Body of pancreas (tissue), 4 donors: ENCODE results near the gene LRIT2. TPM values are rescaled to one million over a fixed set of nuclear protein-coding genes. Genes with fewer than 3 reads are reported as not detected.

ENCODE experiments used
- ATAC-seq: fragments of 150-250 bp; one replicate; pipeline ENCODE4 v1.9.1; 2016
- DNase-seq, 4 donors: peaks; one replicate each; pipeline ENCODE4 v3.0.0-alpha.2; 2019
- H3K27ac ChIP-seq, 4 donors: fragments of 200-600 bp; sonication (generic); 1 replicate in 3 of 4; 2 replicates in 1 of 4; pipeline versions ENCODE4 v1.5.1 to v1.6.1; 2016 to 2019; ENCODE audit warnings: mild to moderate bottlenecking in 1 of 4, mixed read lengths in 1 of 4, moderate library complexity in 1 of 4
- H3K27me3 ChIP-seq, 2 donors: fragments of 200-600 bp; sonication (generic); one replicate each; pipeline ENCODE4 v1.6.0; 2016; ENCODE audit warnings: mild to moderate bottlenecking in 1 of 2
- H3K36me3 ChIP-seq, 2 donors: fragments of 200-600 bp; sonication (generic); replicated peaks in 1 of 2; 2 replicates each; pipeline ENCODE4 v1.5.1; 2016; ENCODE audit warnings: low read depth in 2 of 2; ENCODE audit not compliant: insufficient read depth in 1 of 2
- H3K4me1 ChIP-seq: fragments of 200-600 bp; sonication (generic); one replicate; pipeline ENCODE4 v1.6.0; 2016
- H3K4me3 ChIP-seq, 2 donors: fragments of 200-600 bp; sonication (generic); 1 replicate in 1 of 2; 2 replicates in 1 of 2; pipeline ENCODE4 v1.5.1; 2016 to 2019
- H3K9me3 ChIP-seq, 3 donors: fragments of 200-600 bp; sonication (generic); 1 replicate in 2 of 3; 2 replicates in 1 of 3; pipeline ENCODE4 v1.5.1; 2016
- CTCF ChIP-seq, 7 experiments: fragments of 450-650 bp in 4 of 7; fragments of 200-600 bp in 3 of 7; sonication (generic) in 3 of 7; IDR thresholded peaks; one replicate each; pipeline ENCODE4 v1.5.1; 2016 to 2019; ENCODE audit warnings: antibody characterized with exemption in 7 of 7
- POLR2A ChIP-seq, 3 donors: fragments of 450-650 bp; IDR thresholded peaks; one replicate each; pipeline ENCODE4 v1.6.1; 2016; ENCODE audit warnings: antibody characterized with exemption in 3 of 3, mild to moderate bottlenecking in 2 of 3
- WGBS, 2 donors: methylation state at CpG; one replicate each; pipeline ENCODE4 v1.1.5; 2017; 5-methylcytosine and 5-hydroxymethylcytosine counted together
- intact Hi-C: fragments of 100-400 bp; cut with DNase I; formaldehyde crosslinking; loops from one replicate; pipeline ENCODE4 v1.15.1; 2023
- total RNA-seq, 2 donors: library from RNA; depleted of rRNA; stranded (reverse); fragments of >200 nt; gene quantifications; one replicate each; pipeline ENCODE4 v1.1.0, GENCODE V29; 2016

The LRIT2 gene
- total RNA-seq, 2 donors from 2014 or later, result not detected

GRCh38 chr10:84237199-84238051 is 12.1 kb upstream of the LRIT2 start:
- WGBS, 2 donors, result 45 to 94% methylated on average over 12 to 51 of the region's 52 CpGs
- H3K27me3 ChIP-seq, result peaks cover 0 to 6% of the 10 kb centered on the region in 2 donors
- no peak overlapping the region for H3K4me3 ChIP-seq
- no peaks in the 10 kb centered on the region for H3K36me3 ChIP-seq
- DNase-seq (no peak), ATAC-seq (no peak)
- H3K4me1 ChIP-seq, result no peaks in the 10 kb centered on the region
- H3K9me3 ChIP-seq, result no peaks in the 10 kb centered on the region
- no peak overlapping the region for H3K27ac ChIP-seq
- no peak for TF ChIP-seq CTCF (IDR thresholded peaks at IDR 0.05)
- no peak for TF ChIP-seq POLR2A (IDR thresholded peaks at IDR 0.05)
- intact Hi-C loops, result no loop called here

GRCh38 chr10:84236807-84237198 is 11.5 kb upstream of the LRIT2 start:
- ATAC-seq, result no peak
- Histone ChIP-seq H3K27ac (no peak overlapping the region), H3K27me3 (peaks cover 0 to 6% of the 10 kb centered on the region in 2 donors), H3K9me3 (no peaks in the 10 kb centered on the region), H3K4me1 (no peaks in the 10 kb centered on the region), H3K4me3 (no peak overlapping the region), H3K36me3 (no peaks in the 10 kb centered on the region)
- no peak for DNase-seq
- 75 to 84% methylated on average over 5 to 6 of the region's 6 CpGs for WGBS, 2 donors
- no peak for TF ChIP-seq POLR2A (IDR thresholded peaks at IDR 0.05)
- intact Hi-C loops, result no loop called here

GRCh38 chr10:84235096-84235495 is 9.8 kb upstream of the LRIT2 start:
- ATAC-seq (no peak), DNase-seq (no peak)
- no peaks in the 10 kb centered on the region for H3K9me3 ChIP-seq
- peaks cover 0 to 6% of the 10 kb centered on the region in 2 donors for H3K27me3 ChIP-seq
- intact Hi-C loops, result no loop called here
- H3K27ac ChIP-seq, result no peak overlapping the region
- TF ChIP-seq CTCF (IDR thresholded peaks at IDR 0.05), result no peak
- TF ChIP-seq POLR2A (IDR thresholded peaks at IDR 0.05), result no peak
- H3K36me3 ChIP-seq, result no peaks in the 10 kb centered on the region
- H3K4me1 ChIP-seq, result no peaks in the 10 kb centered on the region
- H3K4me3 ChIP-seq, result no peak overlapping the region
- WGBS, 2 donors, result 53 to 64% methylated on average over 4 of the region's 4 CpGs

GRCh38 chr10:84234479-84234878 is 9.1 kb upstream of the LRIT2 start:
- 63 to 89% methylated on average over 4 of the region's 4 CpGs for WGBS, 2 donors

GRCh38 chr10:84233940-84234339 is 8.6 kb upstream of the LRIT2 start:
- Histone ChIP-seq H3K27ac (no peak overlapping the region), H3K4me3 (no peak overlapping the region), H3K36me3 (no peaks in the 10 kb centered on the region), H3K4me1 (no peaks in the 10 kb centered on the region), H3K27me3 (peaks cover 0 to 6% of the 10 kb centered on the region in 2 donors), H3K9me3 (no peaks in the 10 kb centered on the region)
- 68 to 75% methylated on average over 2 to 4 of the region's 4 CpGs for WGBS, 2 donors
- ATAC-seq (no peak), DNase-seq (no peak)
- intact Hi-C loops, result no loop called here
- TF ChIP-seq CTCF (IDR thresholded peaks at IDR 0.05) (no peak), POLR2A (IDR thresholded peaks at IDR 0.05) (no peak)

More at GRCh38 chr10:84234479-84234878, 9.1 kb upstream of the LRIT2 start:
- H3K4me3 ChIP-seq, result no peak overlapping the region
- TF ChIP-seq CTCF (IDR thresholded peaks at IDR 0.05) (no peak), POLR2A (IDR thresholded peaks at IDR 0.05) (no peak)
- H3K27me3 ChIP-seq, result peaks cover 0 to 6% of the 10 kb centered on the region in 2 donors
- ATAC-seq (no peak), DNase-seq (no peak)
- intact Hi-C loops, result no loop called here
- H3K9me3 ChIP-seq, result no peaks in the 10 kb centered on the region
- no peaks in the 10 kb centered on the region for H3K4me1 ChIP-seq
- no peak overlapping the region for H3K27ac ChIP-seq
- no peaks in the 10 kb centered on the region for H3K36me3 ChIP-seq
